Epithelial cell of prostate (primary cell): ENCODE measurements around the gene CAPN12.

Source experiments
- DNase-seq: peaks from one replicate; pipeline ENCODE4 v3.0.0-alpha.2; 2011; ENCODE audit warnings: low read depth, low spot score
- H3K27ac ChIP-seq: fragments of 450-650 bp; 2 replicates; pipeline ENCODE4 v1.5.1; 2017; ENCODE audit warnings: mild to moderate bottlenecking

Gene CAPN12

GRCh38 chr19:38684078-38684861 lies 60.0 kb downstream of the CAPN12 start:
- peak; percentile 93 for DNase-seq
- peak overlapping the region; percentile 100 for H3K27ac ChIP-seq

GRCh38 chr19:38683393-38684077 lies 60.7 kb downstream of the CAPN12 start:
- peak overlapping the region; percentile 100 for H3K27ac ChIP-seq
- DNase-seq = peak; percentile 98

- DNase-seq = no peak
- H3K27ac ChIP-seq = peak overlapping the region; percentile 100
These were observed 61.3 kb downstream of the CAPN12 start for GRCh38 chr19:38682872-38683392.

- peak overlapping the region; percentile 100 for H3K27ac ChIP-seq
These were observed 61.9 kb downstream of the CAPN12 start for GRCh38 chr19:38682195-38682867.

More at GRCh38 chr19:38682195-38682867, 61.9 kb downstream of the CAPN12 start:
- DNase-seq = no peak
